Gastrocnemius medialis (tissue), 4 donors: ENCODE measurements around the gene ME3.

Source experiments
- POLR2A ChIP-seq, 2 donors: fragments of 450-650 bp; IDR thresholded peaks; one replicate each; pipeline ENCODE4 v1.6.1; 2017; ENCODE audit warnings: antibody characterized with exemption in 2 of 2, mild to moderate bottlenecking in 2 of 2, moderate library complexity in 2 of 2
- TF ChIP-seq, protein P1 (sequence below), 5 experiments: fragments of 450-650 bp in 3 of 5; fragments of 200-600 bp in 2 of 5; sonication (generic) in 2 of 5; IDR thresholded peaks in 4 of 5; conservative IDR thresholded peaks in 1 of 5; 1 replicate in 4 of 5; 2 replicates in 1 of 5; pipeline ENCODE4 v1.5.1; 2016 to 2019; ENCODE audit warnings: antibody characterized with exemption in 5 of 5, mild to moderate bottlenecking in 3 of 5, moderate library complexity in 3 of 5

DNA sequence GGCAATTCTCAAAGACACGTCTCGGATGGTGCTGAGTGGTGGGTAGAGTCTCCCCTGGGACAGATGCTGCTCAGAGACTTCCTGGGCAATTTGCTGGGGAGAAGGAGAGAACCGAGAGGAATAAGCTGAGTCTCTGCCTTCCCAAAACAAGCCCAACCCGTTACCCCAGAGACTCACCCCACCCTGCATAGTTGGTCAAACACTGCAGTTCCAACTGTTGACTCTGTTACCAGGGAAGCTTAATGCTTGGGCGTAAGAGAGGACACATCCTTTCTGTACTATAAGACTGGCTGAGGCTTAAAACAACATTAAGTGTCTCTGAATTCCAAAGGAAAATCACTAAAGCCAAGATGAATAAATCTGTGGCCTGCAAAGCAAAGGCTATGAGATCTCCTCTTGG lies 229.6 kb downstream of the ME3 start:
- TF ChIP-seq, protein P1, sequence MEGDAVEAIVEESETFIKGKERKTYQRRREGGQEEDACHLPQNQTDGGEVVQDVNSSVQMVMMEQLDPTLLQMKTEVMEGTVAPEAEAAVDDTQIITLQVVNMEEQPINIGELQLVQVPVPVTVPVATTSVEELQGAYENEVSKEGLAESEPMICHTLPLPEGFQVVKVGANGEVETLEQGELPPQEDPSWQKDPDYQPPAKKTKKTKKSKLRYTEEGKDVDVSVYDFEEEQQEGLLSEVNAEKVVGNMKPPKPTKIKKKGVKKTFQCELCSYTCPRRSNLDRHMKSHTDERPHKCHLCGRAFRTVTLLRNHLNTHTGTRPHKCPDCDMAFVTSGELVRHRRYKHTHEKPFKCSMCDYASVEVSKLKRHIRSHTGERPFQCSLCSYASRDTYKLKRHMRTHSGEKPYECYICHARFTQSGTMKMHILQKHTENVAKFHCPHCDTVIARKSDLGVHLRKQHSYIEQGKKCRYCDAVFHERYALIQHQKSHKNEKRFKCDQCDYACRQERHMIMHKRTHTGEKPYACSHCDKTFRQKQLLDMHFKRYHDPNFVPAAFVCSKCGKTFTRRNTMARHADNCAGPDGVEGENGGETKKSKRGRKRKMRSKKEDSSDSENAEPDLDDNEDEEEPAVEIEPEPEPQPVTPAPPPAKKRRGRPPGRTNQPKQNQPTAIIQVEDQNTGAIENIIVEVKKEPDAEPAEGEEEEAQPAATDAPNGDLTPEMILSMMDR (IDR thresholded peaks at IDR 0.05 in 4 of 5, conservative IDR thresholded peaks at IDR 0.05 in 1 of 5): no peak
- TF ChIP-seq POLR2A (IDR thresholded peaks at IDR 0.05): no peak
